HG03469 (cell line): ENCODE results near the gene PTPRE.

Source experiments
- ATAC-seq: cut with Tn5 transposase; IDR thresholded peaks from one replicate; pipeline ENCODE4 v1.9.1; 2021; ENCODE audit warnings: mild to moderate bottlenecking, moderate library complexity, moderate number of reproducible peaks; ENCODE audit not compliant: unreplicated experiment

PTPRE gene

GRCh38 chr10:127923646-127924045 lies 16.7 kb downstream of the PTPRE start:
- ATAC-seq, result no peak

- no peak for ATAC-seq
Observed at GRCh38 chr10:127925471-127926207, 18.7 kb downstream of the PTPRE start.

- ATAC-seq, result no peak
Observed at GRCh38 chr10:127926455-127926854, 19.6 kb downstream of the PTPRE start.

GRCh38 chr10:127928021-127928806 lies 21.3 kb downstream of the PTPRE start:
- no peak for ATAC-seq

GRCh38 chr10:127932521-127933270 lies 25.8 kb downstream of the PTPRE start:
- ATAC-seq, result no peak

GRCh38 chr10:127933271-127933670 lies 26.4 kb downstream of the PTPRE start:
- ATAC-seq, result no peak

- no peak for ATAC-seq
Observed at GRCh38 chr10:127934383-127934782, 27.5 kb downstream of the PTPRE start.

GRCh38 chr10:127935071-127935561 lies 28.2 kb downstream of the PTPRE start:
- ATAC-seq, result no peak

- no peak for ATAC-seq
Observed at GRCh38 chr10:127937069-127937468, 30.2 kb downstream of the PTPRE start.

GRCh38 chr10:127937915-127938463 lies 31.1 kb downstream of the PTPRE start:
- ATAC-seq, result no peak

GRCh38 chr10:127939786-127940330 lies 33.0 kb downstream of the PTPRE start:
- no peak for ATAC-seq

GRCh38 chr10:127940866-127941640 lies 34.1 kb downstream of the PTPRE start:
- ATAC-seq, result no peak

GRCh38 chr10:127942811-127943210 lies 35.9 kb downstream of the PTPRE start:
- no peak for ATAC-seq

GRCh38 chr10:127943336-127943910 lies 36.5 kb downstream of the PTPRE start:
- ATAC-seq, result no peak

- ATAC-seq, result no peak
Observed at GRCh38 chr10:127944256-127944655, 37.4 kb downstream of the PTPRE start.

- peak; percentile 42 for ATAC-seq
Observed at GRCh38 chr10:127945341-127945758, 38.4 kb downstream of the PTPRE start.

- no peak for ATAC-seq
Observed at GRCh38 chr10:127945948-127946711, 39.2 kb downstream of the PTPRE start.

- no peak for ATAC-seq
Observed at GRCh38 chr10:127947211-127947610, 40.3 kb downstream of the PTPRE start.

GRCh38 chr10:127948791-127949190 lies 41.9 kb downstream of the PTPRE start:
- no peak for ATAC-seq
